ENCODE measurements around the gene RPL13. TPM values are rescaled to one million over a fixed set of nuclear protein-coding genes. Genes with fewer than 3 reads are reported as not detected.

The RPL13 gene
- total and polyA plus RNA-seq, 2 of the 13 experiments (the other 11 are each of a cell fraction or from before 2014, with no cell fraction given) = 2,988 to 4,411 TPM

DNA sequence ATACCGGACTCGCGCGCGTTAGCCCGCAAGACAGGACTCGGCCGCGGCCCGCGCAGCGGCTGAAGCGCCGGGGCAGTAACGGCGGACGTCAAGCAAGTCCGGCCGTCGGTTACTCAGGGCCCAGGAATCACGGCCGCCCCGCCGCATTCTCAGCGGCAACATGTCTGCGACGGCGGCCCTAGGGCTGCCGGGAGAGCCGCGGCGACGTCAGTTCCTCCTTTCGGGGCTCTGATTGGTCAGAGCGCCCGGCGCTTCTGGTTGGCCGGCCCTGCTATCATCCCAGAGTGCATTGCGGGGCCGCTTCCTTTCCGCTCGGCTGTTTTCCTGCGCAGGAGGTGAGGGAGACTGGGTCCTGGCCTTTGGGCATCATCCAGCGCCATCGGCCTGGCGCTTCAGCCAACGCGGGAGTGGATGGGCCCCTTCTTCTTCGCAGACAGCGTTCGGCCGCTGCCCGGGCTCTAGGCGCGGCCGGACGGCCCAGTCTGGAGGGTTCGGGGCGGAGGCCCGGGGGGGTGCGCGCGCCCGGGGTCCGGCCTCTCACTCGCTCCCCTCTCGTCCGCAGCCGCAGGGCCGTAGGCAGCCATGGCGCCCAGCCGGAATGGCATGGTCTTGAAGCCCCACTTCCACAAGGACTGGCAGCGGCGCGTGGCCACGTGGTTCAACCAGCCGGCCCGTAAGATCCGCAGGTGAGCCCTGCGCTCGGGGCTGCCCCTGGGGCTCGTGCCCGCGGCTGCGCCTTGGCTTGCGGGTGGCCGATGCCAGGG is at the start of gene RPL13 (continued):
- TF ChIP-seq, protein P1, sequence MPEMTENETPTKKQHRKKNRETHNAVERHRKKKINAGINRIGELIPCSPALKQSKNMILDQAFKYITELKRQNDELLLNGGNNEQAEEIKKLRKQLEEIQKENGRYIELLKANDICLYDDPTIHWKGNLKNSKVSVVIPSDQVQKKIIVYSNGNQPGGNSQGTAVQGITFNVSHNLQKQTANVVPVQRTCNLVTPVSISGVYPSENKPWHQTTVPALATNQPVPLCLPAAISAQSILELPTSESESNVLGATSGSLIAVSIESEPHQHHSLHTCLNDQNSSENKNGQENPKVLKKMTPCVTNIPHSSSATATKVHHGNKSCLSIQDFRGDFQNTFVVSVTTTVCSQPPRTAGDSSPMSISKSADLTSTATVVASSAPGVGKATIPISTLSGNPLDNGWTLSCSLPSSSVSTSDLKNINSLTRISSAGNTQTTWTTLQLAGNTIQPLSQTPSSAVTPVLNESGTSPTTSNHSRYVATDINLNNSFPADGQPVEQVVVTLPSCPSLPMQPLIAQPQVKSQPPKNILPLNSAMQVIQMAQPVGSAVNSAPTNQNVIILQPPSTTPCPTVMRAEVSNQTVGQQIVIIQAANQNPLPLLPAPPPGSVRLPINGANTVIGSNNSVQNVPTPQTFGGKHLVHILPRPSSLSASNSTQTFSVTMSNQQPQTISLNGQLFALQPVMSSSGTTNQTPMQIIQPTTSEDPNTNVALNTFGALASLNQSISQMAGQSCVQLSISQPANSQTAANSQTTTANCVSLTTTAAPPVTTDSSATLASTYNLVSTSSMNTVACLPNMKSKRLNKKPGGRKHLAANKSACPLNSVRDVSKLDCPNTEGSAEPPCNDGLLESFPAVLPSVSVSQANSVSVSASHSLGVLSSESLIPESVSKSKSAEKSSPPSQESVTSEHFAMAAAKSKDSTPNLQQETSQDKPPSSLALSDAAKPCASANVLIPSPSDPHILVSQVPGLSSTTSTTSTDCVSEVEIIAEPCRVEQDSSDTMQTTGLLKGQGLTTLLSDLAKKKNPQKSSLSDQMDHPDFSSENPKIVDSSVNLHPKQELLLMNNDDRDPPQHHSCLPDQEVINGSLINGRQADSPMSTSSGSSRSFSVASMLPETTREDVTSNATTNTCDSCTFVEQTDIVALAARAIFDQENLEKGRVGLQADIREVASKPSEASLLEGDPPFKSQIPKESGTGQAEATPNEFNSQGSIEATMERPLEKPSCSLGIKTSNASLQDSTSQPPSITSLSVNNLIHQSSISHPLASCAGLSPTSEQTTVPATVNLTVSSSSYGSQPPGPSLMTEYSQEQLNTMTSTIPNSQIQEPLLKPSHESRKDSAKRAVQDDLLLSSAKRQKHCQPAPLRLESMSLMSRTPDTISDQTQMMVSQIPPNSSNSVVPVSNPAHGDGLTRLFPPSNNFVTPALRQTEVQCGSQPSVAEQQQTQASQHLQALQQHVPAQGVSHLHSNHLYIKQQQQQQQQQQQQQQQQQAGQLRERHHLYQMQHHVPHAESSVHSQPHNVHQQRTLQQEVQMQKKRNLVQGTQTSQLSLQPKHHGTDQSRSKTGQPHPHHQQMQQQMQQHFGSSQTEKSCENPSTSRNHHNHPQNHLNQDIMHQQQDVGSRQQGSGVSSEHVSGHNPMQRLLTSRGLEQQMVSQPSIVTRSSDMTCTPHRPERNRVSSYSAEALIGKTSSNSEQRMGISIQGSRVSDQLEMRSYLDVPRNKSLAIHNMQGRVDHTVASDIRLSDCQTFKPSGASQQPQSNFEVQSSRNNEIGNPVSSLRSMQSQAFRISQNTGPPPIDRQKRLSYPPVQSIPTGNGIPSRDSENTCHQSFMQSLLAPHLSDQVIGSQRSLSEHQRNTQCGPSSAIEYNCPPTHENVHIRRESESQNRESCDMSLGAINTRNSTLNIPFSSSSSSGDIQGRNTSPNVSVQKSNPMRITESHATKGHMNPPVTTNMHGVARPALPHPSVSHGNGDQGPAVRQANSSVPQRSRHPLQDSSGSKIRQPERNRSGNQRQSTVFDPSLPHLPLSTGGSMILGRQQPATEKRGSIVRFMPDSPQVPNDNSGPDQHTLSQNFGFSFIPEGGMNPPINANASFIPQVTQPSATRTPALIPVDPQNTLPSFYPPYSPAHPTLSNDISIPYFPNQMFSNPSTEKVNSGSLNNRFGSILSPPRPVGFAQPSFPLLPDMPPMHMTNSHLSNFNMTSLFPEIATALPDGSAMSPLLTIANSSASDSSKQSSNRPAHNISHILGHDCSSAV (CRISPR knock-in tag; IDR thresholded peaks at IDR 0.05; ENCODE audit: borderline replicate concordance) = peak; percentile 94
- TF ChIP-seq, protein P2, sequence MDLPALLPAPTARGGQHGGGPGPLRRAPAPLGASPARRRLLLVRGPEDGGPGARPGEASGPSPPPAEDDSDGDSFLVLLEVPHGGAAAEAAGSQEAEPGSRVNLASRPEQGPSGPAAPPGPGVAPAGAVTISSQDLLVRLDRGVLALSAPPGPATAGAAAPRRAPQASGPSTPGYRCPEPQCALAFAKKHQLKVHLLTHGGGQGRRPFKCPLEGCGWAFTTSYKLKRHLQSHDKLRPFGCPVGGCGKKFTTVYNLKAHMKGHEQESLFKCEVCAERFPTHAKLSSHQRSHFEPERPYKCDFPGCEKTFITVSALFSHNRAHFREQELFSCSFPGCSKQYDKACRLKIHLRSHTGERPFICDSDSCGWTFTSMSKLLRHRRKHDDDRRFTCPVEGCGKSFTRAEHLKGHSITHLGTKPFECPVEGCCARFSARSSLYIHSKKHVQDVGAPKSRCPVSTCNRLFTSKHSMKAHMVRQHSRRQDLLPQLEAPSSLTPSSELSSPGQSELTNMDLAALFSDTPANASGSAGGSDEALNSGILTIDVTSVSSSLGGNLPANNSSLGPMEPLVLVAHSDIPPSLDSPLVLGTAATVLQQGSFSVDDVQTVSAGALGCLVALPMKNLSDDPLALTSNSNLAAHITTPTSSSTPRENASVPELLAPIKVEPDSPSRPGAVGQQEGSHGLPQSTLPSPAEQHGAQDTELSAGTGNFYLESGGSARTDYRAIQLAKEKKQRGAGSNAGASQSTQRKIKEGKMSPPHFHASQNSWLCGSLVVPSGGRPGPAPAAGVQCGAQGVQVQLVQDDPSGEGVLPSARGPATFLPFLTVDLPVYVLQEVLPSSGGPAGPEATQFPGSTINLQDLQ (CRISPR knock-in tag; IDR thresholded peaks at IDR 0.05) = no peak
- TF ChIP-seq RNF219 (CRISPR knock-in tag; IDR thresholded peaks at IDR 0.05) (no peak; the same call in 1 of the 2 replicates), NR3C1 (CRISPR knock-in tag; IDR thresholded peaks at IDR 0.05) (no peak), REXO4 (CRISPR knock-in tag; IDR thresholded peaks at IDR 0.05; ENCODE audit: borderline replicate concordance) (peak; percentile 85; the same call in 1 of the 2 replicates), ADNP (CRISPR knock-in tag; IDR thresholded peaks at IDR 0.05) (no peak), KMT2A (CRISPR knock-in tag; IDR thresholded peaks at IDR 0.05) (peak; percentile 97), IRF1 (CRISPR knock-in tag; IDR thresholded peaks at IDR 0.05; ENCODE audit: low read depth) (peak; percentile 76; the same call in 1 of the 2 replicates)
- TF ChIP-seq, protein P3, sequence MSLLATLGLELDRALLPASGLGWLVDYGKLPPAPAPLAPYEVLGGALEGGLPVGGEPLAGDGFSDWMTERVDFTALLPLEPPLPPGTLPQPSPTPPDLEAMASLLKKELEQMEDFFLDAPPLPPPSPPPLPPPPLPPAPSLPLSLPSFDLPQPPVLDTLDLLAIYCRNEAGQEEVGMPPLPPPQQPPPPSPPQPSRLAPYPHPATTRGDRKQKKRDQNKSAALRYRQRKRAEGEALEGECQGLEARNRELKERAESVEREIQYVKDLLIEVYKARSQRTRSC (CRISPR knock-in tag; IDR thresholded peaks at IDR 0.05; ENCODE audit: low read depth) = no peak
- TF ChIP-seq, protein P4, sequence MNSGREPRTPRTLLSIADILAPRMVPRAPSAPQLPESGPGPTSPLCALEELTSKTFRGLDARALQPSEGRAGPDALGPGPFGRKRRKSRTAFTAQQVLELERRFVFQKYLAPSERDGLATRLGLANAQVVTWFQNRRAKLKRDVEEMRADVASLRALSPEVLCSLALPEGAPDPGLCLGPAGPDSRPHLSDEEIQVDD (CRISPR knock-in tag; IDR thresholded peaks at IDR 0.05; ENCODE audit: borderline replicate concordance) = 0 out of 2 replicates have a peak, but pooled peaks have one; percentile 70
